NCI-H2107 (cell line): ENCODE measurements around the gene CRNKL1.

Source experiments
- DNase-seq: peaks from one replicate; lab custom pipeline; 2025; lab: John Stamatoyannopoulos, UW

CRNKL1 gene

DNA sequence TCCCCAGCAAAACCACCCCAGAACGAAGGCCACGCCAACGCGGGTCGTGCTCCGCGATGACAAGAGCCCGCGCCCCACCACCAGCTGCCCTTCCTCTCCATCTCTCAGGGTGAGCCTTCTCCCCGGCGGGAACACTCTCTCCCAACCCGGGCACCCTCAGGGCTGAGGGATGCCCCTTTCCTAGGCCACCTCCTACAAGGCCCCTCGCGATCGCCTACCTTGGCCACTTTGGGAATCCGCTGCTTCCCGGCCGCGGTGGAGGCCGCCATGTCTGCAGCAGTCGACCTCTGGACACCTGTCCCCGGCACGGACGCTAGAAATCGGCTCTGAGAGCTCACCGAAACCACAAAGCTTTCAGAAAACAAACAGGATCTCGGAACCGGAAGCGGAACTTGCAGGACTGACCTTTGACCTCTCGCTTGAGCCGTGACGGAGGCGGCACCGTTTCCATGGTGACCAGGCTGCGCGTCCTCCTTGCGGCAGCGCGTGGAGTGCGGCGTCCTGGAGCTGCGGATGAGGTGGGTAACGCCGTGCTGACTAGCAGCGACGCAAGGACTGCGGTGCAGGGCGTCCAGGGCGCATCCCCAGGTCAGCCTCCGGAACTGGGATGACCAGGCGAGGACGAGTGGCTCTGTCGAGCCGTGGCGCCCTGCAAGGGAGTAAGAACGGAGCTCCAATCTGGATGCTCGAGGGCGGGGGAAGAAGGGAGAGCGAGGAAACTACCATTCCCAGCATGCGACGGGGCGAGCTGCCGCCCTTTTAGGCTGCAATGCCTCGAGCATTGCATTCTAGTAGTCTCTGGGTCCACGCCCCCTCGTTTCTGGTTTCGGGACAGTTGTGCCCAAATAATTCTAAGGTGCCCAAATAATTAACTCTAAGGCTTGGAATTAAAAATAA lies at the start of gene CRNKL1, which contains the start of gene CFAP61:
CRNKL1 (minus strand) TSS at position 393 of the 897 bp plus-strand sequence; CDS start at position 269, 124 bp downstream.
CFAP61 (plus strand) TSS at position 459 of the 897 bp plus-strand sequence. CDS start 4,122 bp downstream, outside the sequence.
- DNase-seq: peak; percentile 85

- no peak for DNase-seq
Measured at GRCh38 chr20:20100881-20101280, 48.6 kb upstream of the CRNKL1 start.

GRCh38 chr20:20096421-20096820 lies 44.2 kb upstream of the CRNKL1 start:
- no peak for DNase-seq

DNA sequence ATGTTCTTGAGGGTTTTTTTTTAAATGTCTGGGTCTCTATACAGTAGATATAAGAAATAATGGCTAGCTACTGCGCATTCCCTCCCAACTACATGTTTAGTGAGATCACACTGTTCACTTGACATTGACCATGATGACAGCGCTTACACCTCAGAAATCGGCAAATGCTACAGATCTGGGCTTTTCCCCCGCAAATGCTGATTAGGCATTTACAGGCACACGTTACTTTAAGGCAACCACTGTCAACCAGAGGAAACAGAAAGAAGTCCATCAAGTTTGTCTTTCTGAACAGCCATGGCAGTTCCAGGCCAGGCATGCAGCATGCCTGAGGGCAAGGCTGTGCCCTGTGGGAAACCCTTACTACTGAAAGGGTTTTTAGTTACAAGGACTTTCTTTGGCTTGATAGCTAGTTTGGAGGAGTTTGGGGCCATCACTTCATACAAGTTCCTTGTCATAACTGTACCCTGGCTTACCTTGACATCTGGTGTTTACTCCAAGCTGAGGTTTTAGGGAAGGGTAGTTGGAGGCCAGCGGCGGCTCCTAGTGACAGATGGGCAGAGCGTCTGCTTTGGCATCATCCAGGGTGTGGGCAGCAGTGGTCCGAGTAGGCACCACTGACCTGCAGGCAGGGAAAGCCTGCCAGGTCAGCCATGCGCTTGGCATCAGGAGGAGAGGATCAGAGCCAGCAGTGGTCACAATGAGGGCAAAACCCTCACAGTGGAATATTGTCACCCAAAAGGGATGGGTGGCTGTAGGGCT lies 43.0 kb upstream of the CRNKL1 start:
- DNase-seq: no peak

- DNase-seq: no peak
Measured at GRCh38 chr20:20094410-20094809, 42.1 kb upstream of the CRNKL1 start.

DNA sequence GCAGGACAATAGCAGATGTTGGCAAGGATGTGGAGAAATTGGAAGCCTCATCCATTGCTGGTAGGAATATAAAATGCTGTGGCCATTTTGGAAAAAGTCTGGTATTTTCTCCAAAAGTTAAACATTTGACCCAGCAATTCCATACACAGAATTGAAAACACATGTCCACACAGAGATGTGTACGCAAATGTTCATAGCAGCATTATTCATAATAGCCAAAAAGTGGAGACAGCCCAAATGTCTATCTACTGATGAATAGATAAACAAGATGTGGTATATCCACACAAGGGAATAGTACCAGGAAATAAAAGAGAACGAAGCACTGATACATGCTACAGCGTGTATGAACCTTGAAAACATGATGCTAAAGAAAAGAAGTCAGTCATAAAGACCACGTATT lies 40.6 kb upstream of the CRNKL1 start:
- no peak for DNase-seq

DNA sequence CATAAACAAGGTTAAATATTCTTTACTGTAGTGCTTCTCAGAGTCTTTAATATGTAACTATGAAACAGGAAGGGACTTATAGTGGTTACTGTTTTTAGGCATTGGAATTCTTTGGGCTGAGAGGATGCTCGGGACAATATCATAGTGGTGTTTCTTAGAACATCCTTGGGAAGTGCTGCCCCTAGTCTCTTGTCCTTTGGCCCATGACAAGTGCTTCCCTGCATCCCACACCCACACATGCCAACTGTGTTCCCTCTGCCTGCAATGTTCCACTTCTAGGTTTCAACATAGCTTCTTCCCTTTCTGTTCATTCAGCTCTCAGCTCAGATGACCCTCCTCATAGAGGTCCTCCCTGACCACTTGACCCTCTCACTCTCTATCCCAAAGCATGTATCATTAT lies 37.7 kb upstream of the CRNKL1 start:
- no peak for DNase-seq

GRCh38 chr20:20089018-20089417 lies 36.8 kb upstream of the CRNKL1 start:
- no peak for DNase-seq

DNA sequence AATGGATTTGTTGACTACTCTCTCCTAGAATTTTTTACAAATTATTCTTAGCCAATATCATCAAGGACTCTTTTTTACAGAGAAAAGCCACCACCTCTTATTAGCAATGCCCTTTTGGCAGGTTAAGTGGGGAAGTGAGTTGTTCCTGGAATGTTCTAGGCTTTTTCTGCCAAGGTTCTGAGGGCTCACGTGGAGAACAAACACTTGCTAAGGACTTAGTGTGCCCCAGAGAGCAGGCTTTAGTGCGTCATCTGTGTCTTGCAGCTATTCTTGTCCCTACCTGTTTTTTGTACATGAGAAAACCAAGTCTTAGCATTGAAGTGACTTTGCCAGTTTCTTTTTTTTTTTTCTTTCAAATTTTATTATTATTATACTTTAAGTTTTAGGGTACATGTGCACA lies 33.5 kb upstream of the CRNKL1 start:
- DNase-seq: no peak

- DNase-seq: no peak
Measured at GRCh38 chr20:20085071-20085470, 32.8 kb upstream of the CRNKL1 start.

DNA sequence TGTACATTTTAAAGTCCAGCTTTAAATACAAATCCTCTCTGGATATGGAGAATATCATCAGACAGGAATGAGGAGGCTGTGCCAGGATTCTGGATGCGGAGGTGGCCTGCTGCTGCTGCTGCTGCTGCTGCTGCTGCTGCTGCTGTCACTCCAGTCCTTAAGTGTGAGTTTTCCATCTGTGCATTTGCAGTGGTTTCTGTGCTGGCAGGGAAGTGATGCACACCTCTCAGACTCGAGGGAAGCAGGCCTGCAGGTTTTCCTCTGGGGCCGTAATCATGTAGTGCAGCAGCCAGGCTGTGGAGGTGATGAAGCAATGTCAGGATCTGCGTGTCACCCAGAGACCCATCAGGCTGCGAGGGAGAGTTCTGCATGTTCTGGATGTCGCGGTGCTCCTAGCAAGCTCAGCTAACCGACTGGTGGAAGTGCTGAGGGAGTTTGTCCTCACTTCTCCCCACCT lies 32.1 kb upstream of the CRNKL1 start:
- DNase-seq: no peak

DNA sequence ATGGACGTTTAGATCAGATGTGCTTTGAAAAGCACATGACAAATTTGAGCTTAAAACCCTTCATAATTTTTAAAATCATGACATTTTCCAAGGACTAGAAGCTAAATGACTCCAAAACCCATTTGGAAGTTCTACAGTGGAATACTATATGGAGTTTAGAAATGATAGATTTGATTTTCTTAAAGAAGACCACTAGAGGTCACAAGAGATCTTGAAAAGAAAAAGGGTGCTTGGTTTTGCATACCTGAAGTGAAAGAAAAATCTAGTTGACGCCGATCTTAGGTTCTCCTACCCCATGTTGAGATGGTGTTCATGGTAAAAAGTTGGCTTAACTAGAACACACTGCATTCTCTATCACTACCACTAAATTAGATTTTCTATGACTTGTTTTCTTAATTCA lies 31.5 kb upstream of the CRNKL1 start:
- peak; percentile 14 for DNase-seq

- DNase-seq: peak; percentile 13
Measured at GRCh38 chr20:20079102-20079784, 27.0 kb upstream of the CRNKL1 start.

GRCh38 chr20:20078041-20078440 lies 25.8 kb upstream of the CRNKL1 start:
- DNase-seq: no peak

DNA sequence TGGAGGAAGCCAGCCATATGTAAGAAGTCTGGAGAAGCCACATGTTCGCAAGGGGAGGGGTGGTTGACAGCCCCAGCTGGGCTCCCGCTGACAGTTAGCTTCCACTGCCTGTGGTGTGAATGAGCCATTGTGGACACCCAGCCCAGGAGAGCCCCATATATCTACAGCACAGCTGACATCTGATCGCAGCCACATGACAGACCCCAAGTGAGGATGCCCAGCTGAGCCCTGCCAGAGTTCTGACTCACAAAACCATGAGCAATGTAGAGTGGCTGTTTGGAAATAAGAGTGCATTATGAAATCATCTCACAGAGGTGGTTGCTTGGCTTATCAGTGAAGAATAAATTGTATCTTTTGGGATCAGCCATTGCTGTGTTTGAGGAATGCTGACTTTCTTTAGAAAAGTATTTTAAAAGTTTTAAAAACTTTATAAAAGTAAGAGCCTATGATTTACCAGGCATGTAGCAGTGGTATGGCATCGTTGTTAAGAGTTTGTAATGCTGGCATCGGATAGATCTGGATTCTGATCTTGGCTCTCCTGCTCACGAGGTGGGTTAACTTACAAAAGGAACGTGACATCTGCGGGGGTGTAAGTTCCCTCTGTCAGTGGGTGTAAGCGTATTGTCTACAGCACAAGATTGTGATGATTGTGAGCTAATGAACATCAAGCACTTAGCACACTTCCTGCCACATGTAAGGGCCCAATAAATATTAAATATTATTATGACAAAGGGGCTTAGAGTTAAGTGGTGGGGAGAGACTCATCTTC lies 24.2 kb upstream of the CRNKL1 start:
- DNase-seq: no peak

DNA sequence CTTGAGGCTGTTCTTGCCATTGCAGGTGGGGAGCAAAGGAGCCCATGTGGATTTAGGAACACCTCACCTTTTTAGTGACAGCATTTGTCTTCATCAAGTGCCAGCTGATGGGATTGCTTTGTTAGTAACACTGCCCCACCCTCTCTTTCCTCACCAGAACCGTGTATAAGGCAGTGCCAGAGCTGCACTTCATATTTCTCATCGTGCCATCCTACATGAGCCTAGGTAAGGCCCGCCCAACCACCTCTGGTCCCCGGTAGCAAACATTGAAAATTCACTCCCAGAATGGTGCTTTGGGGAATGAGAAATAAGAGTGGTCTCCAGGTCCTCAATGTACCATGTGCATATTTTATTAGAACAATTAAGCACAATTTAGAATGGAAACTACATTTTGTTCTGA lies 22.8 kb upstream of the CRNKL1 start:
- DNase-seq: no peak

DNA sequence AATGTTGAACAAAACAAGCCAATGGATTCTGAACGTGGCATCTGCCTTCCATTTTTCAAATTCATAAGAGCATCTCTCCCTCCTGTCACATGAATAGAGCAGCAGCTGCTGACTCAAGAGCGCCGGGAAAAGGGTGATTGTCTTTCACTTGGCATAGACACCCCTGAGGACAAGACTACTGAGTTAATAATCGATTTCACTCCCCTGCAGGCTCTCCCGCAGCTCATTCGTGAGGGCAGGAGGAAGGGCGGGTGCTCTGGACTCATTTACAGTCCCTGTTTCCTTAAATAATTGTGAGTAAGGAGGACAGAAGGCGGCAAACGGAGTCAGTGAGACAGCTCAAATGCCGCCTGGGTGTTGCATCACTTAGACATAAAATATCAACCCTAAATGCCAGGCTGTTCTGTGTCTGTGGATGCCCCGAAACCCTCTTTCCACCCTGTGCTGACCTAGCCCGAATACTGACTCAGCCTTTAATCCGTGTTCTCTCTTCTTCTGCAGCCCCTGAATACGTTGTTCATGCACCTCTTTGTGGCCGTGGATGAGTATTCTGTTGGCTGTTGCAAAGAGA lies 21.6 kb upstream of the CRNKL1 start:
- DNase-seq: no peak

GRCh38 chr20:20070871-20071726 lies 18.8 kb upstream of the CRNKL1 start:
- no peak for DNase-seq

GRCh38 chr20:20065361-20065760 lies 13.1 kb upstream of the CRNKL1 start:
- no peak for DNase-seq
